Loucy (cell line): ENCODE results near the gene TXNDC16.
"Not testable (repeated sequence)": the region's sequence is repeated elsewhere in the genome, so short reads cannot be mapped to it uniquely, and the experiment has no call there.

Experiments used
- H2AFZ ChIP-seq: fragments of 200-600 bp; sonication (generic); 2 replicates; pipeline ENCODE4 v1.6.0; 2016; ENCODE audit warnings: antibody characterized with exemption, mild to moderate bottlenecking, low read length, moderate library complexity
- H3F3A ChIP-seq: fragments of 200-600 bp; 2 replicates; pipeline ENCODE4 v1.6.0; 2016; ENCODE audit warnings: antibody characterized with exemption, low read depth, mild to moderate bottlenecking
- H3K27me3 ChIP-seq: fragments of 200-600 bp; sonication (generic); 2 replicates; pipeline ENCODE4 v1.6.1; 2014; ENCODE audit warnings: low read length, mild to moderate bottlenecking; ENCODE audit not compliant: insufficient read depth, poor library complexity, severe bottlenecking
- H3K36me3 ChIP-seq: fragments of 200-600 bp; sonication (generic); 2 replicates; pipeline ENCODE4 v1.6.1; 2016; ENCODE audit warnings: low read length; ENCODE audit not compliant: insufficient read depth
- H3K4me1 ChIP-seq: fragments of 200-600 bp; sonication (generic); 2 replicates; pipeline ENCODE4 v1.5.1; 2014; ENCODE audit warnings: low read length, mild to moderate bottlenecking; ENCODE audit not compliant: insufficient read depth, poor library complexity, severe bottlenecking
- H3K4me2 ChIP-seq: fragments of 200-600 bp; sonication (generic); 2 replicates; pipeline ENCODE4 v1.6.0; 2014; ENCODE audit warnings: antibody characterized with exemption, low read length, low read depth, mild to moderate bottlenecking; ENCODE audit not compliant: poor library complexity, severe bottlenecking
- H3K4me3 ChIP-seq: fragments of 200-600 bp; sonication (generic); 2 replicates; pipeline ENCODE4 v1.5.1; 2014; ENCODE audit warnings: low read length, mild to moderate bottlenecking, mixed read lengths; ENCODE audit not compliant: poor library complexity, severe bottlenecking
- H3K79me2 ChIP-seq: fragments of 200-600 bp; sonication (generic); 2 replicates; pipeline ENCODE4 v1.6.1; 2014; ENCODE audit warnings: low read length; ENCODE audit not compliant: insufficient read depth
- H3K9ac ChIP-seq: fragments of 200-600 bp; sonication (generic); 2 replicates; pipeline ENCODE4 v1.6.0; 2014; ENCODE audit warnings: mild to moderate bottlenecking, low read depth, low read length, moderate library complexity; ENCODE audit not compliant: poor library complexity, severe bottlenecking
- H3K9me2 ChIP-seq: fragments of 200-600 bp; sonication (generic); replicated peaks from 2 replicates; pipeline ENCODE4 v1.6.1; 2016; ENCODE audit warnings: low read depth, low read length, mixed read lengths
- H3K9me3 ChIP-seq: fragments of 200-600 bp; sonication (generic); 2 replicates; pipeline ENCODE4 v1.6.1; 2014; ENCODE audit warnings: mild to moderate bottlenecking, antibody characterized with exemption, low read length, low read depth; ENCODE audit not compliant: insufficient read depth
- H4K20me1 ChIP-seq: fragments of 200-600 bp; sonication (generic); 2 replicates; pipeline ENCODE4 v1.6.0; 2014; ENCODE audit warnings: antibody characterized with exemption, low read length, mild to moderate bottlenecking; ENCODE audit not compliant: insufficient read depth, poor library complexity, severe bottlenecking
- EZH2phosphoT487 ChIP-seq: fragments of 200-600 bp; IDR thresholded peaks from 2 replicates; pipeline ENCODE4 v1.6.1; 2018; ENCODE audit warnings: antibody characterized with exemption, mild to moderate bottlenecking, moderate library complexity, borderline replicate concordance
- TF ChIP-seq, protein P1 (sequence below): fragments of 200-600 bp; sonication (generic); conservative IDR thresholded peaks from 2 replicates; pipeline ENCODE4 v1.5.1; 2014; ENCODE audit warnings: mild to moderate bottlenecking, antibody characterized with exemption, low read length

TXNDC16 gene

DNA sequence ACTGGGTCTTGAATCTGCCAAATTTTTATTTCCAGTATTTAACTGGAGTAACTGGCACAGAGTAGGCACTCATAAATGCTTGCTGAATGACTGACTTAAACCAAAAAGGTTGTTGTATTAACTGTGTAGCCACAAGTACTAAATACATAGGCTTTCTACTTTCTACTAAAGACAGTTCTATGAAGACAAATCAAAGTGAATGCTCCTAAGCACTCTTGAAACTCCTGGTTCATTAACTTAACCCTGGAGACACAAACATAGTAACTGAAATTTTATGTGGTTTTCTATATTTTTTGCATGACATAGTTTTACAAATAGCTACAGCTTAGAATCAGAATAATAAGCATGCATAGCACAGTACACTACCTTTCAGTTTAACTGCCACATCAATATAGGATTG, 70.4 kb downstream of the TXNDC16 start:
- no peaks in the 10 kb centered on the region for H4K20me1 ChIP-seq
- no peak overlapping the region for H3K4me3 ChIP-seq
- no peak overlapping the region for H2AFZ ChIP-seq
- H3F3A ChIP-seq = no peaks in the 10 kb centered on the region
- no peak overlapping the region for H3K4me2 ChIP-seq
- peaks cover 6% of the 10 kb centered on the region for H3K4me1 ChIP-seq
- H3K79me2 ChIP-seq = no peaks in the 10 kb centered on the region
- no peak overlapping the region for H3K9ac ChIP-seq
- H3K9me2 ChIP-seq = no peaks in the 10 kb centered on the region
- no peaks in the 10 kb centered on the region for H3K27me3 ChIP-seq
- no peak for TF ChIP-seq EZH2phosphoT487
- TF ChIP-seq, protein P1, sequence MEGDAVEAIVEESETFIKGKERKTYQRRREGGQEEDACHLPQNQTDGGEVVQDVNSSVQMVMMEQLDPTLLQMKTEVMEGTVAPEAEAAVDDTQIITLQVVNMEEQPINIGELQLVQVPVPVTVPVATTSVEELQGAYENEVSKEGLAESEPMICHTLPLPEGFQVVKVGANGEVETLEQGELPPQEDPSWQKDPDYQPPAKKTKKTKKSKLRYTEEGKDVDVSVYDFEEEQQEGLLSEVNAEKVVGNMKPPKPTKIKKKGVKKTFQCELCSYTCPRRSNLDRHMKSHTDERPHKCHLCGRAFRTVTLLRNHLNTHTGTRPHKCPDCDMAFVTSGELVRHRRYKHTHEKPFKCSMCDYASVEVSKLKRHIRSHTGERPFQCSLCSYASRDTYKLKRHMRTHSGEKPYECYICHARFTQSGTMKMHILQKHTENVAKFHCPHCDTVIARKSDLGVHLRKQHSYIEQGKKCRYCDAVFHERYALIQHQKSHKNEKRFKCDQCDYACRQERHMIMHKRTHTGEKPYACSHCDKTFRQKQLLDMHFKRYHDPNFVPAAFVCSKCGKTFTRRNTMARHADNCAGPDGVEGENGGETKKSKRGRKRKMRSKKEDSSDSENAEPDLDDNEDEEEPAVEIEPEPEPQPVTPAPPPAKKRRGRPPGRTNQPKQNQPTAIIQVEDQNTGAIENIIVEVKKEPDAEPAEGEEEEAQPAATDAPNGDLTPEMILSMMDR = no peak
- no peaks in the 10 kb centered on the region for H3K9me3 ChIP-seq
- no peaks in the 10 kb centered on the region for H3K36me3 ChIP-seq

DNA sequence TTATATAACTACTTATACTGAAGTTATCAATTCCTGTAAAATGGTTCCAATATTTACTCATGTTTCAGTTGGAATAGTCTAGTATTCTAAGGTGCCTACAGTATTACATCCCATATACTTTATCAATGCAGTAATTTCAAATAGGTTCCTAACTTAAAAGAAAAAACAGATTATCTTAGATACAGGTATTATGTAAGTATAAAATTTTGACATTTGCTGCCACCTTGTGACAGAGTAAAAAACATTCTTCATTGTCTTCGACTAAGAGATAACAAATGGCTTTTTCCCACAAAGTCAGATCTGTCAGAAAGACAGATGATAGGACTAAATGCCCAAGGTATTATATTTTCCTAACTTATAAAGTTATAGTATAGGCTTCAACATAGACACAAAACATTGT, 78.7 kb downstream of the TXNDC16 start:
- no peaks in the 10 kb centered on the region for H3K9me2 ChIP-seq
- H3K9ac ChIP-seq = no peak overlapping the region
- no peaks in the 10 kb centered on the region for H3K9me3 ChIP-seq
- H3K4me3 ChIP-seq = no peak overlapping the region
- no peaks in the 10 kb centered on the region for H3K79me2 ChIP-seq
- TF ChIP-seq EZH2phosphoT487 = no peak
- TF ChIP-seq, protein P1 = peak; percentile 66
- peaks cover 10% of the 10 kb centered on the region; the same call in 1 of the 2 replicates for H3K36me3 ChIP-seq
- no peaks in the 10 kb centered on the region for H3K27me3 ChIP-seq
- H3F3A ChIP-seq = no peaks in the 10 kb centered on the region
- H4K20me1 ChIP-seq = no peaks in the 10 kb centered on the region
- no peak overlapping the region for H3K4me2 ChIP-seq
- no peaks in the 10 kb centered on the region for H3K4me1 ChIP-seq
- H2AFZ ChIP-seq = no peak overlapping the region

DNA sequence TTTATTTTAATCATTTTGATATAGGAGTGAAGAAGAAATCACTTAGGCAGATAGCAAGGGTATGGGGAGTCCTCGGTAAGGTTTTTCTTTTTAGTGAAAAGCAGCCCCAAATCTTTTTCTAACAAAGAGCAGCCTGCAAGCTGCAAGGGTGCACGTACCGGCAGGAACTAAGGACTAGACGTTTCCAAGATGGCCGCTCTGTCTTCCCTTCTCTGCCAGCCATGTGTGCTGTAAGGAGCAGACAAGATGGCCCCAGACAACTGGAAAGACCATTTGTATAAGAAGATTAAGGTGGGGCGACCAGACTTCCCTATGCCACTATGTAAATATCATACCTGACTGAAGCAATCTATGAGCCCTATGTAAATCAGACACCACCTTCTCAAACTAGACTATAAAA, 79.6 kb downstream of the TXNDC16 start:
- H3K4me1 ChIP-seq = no peaks in the 10 kb centered on the region
- H2AFZ ChIP-seq = no peak overlapping the region
- no peaks in the 10 kb centered on the region for H3K27me3 ChIP-seq
- H4K20me1 ChIP-seq = no peaks in the 10 kb centered on the region
- H3K79me2 ChIP-seq = no peaks in the 10 kb centered on the region
- no peaks in the 10 kb centered on the region for H3K9me2 ChIP-seq
- H3K36me3 ChIP-seq = peaks cover 10% of the 10 kb centered on the region; the same call in 1 of the 2 replicates
- no peak overlapping the region for H3K4me3 ChIP-seq
- no peak overlapping the region for H3K4me2 ChIP-seq
- no peaks in the 10 kb centered on the region for H3F3A ChIP-seq
- no peaks in the 10 kb centered on the region for H3K9me3 ChIP-seq
- TF ChIP-seq, protein P1 = no peak
- TF ChIP-seq EZH2phosphoT487 = no peak
- H3K9ac ChIP-seq = no peak overlapping the region

DNA sequence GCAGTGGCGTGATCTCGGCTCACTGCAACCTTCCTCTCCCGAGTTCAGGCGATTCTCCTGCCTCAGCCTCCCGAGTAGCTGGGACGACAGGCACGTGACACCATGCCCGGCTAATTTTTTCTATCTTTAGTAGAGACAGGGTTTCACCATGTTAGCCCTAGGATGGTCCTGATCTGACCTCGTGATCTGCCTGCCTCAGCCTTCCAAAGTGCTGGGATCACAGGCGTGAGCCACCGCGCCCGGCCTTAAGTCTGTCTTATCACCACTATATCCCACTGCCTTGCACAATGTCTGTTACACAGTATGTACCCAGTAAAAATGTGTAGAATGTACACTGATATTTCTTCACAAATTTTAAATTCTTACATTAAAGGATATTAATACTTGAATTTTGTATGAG, 80.1 kb downstream of the TXNDC16 start:
- H3K36me3 ChIP-seq, H3K9ac ChIP-seq, H3K79me2 ChIP-seq, H4K20me1 ChIP-seq, H2AFZ ChIP-seq, H3K4me2 ChIP-seq, H3K9me2 ChIP-seq, H3K4me1 ChIP-seq, H3K27me3 ChIP-seq, H3F3A ChIP-seq, H3K4me3 ChIP-seq, H3K9me3 ChIP-seq: not testable (repeated sequence)
